GM15510 (cell line): Measurements from ENCODE around the gene NLGN4X.

Experiments
- POLR2A ChIP-seq: IDR thresholded peaks from 3 replicates; pipeline ENCODE4 v1.6.1; 2011; ENCODE audit warnings: borderline replicate concordance; ENCODE audit not compliant: insufficient read length; ENCODE audit errors: extremely low read depth

Gene NLGN4X

GRCh38 chrX:5852941-5853340, 375.7 kb downstream of the NLGN4X start:
- no peak for TF ChIP-seq POLR2A

- no peak for TF ChIP-seq POLR2A
These were observed 386.1 kb downstream of the NLGN4X start for GRCh38 chrX:5842601-5843000.
